ENCODE data around the gene OCEL1.
"Not testable (repeated sequence)": the region's sequence is repeated elsewhere in the genome, so short reads cannot be mapped to it uniquely, and the experiment has no call there.

Gene OCEL1, protein sequence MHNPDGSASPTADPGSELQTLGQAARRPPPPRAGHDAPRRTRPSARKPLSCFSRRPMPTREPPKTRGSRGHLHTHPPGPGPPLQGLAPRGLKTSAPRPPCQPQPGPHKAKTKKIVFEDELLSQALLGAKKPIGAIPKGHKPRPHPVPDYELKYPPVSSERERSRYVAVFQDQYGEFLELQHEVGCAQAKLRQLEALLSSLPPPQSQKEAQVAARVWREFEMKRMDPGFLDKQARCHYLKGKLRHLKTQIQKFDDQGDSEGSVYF

GRCh38 chr19:17226002-17226933 is at the start of gene OCEL1:
TSS of gene OCEL1 (plus strand) at chr19:17226226. CDS start at chr19:17226248, 22 bp downstream.
- DNase-seq (ENCODE audit: low spot score): peak; percentile 90

DNA sequence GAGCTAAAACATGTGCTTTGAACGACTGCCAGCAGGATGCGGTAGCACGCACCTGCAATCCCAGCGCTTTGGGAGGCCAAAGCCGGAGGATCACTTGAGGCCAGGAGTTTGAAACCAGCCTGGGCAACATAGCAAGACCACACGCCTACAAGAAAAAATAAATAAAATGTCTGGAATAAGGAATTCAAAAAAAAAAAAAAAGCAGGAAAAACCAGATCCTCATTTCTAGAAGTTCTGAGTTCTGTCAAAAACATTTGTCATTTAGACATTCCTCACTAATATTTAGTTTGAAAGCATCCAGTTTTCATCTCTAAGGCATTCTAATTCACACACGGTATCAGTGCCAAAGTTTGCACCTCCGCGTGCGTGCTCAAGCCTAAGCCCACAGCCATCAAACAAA is 47.7 kb upstream of the OCEL1 start:
- DNase-seq (ENCODE audit: low spot score): no peak

DNA sequence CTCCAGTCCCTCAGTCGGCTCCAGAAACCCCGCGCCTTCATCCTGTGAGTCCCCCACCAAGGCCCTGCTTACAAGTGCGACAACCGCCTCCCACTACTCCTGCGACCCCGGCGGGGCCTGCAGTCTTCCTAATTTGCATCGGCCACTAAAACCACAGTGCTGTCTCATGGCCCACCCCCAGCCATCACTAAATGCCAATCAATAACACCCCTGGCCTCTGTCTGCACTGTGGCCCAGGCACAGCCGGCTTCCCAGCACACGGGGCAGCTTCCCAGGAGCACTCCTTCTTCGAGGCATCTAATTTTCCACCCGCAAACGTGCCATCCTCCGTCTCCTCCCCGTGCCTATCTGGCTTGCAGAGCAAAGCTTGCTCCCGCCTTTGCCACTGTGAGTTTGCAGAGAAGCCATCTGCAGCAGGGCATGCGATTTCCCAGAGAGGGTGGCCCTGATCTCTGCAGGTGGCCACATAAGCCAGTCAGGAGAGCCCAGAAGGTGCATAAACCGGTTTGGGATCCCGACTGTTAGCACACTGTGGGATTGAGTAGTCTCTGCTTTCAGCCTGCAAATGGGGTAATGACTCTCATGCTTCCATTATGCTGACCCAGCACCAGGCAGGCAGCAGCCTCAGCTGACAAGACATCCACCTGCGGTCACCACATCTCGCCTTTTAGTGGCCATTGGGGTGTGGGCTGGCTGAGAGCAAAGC is 44.9 kb upstream of the OCEL1 start:
- DNase-seq (ENCODE audit: low spot score): no peak

GRCh38 chr19:17183271-17183761 is 42.7 kb upstream of the OCEL1 start:
- DNase-seq (ENCODE audit: low spot score): no peak

DNA sequence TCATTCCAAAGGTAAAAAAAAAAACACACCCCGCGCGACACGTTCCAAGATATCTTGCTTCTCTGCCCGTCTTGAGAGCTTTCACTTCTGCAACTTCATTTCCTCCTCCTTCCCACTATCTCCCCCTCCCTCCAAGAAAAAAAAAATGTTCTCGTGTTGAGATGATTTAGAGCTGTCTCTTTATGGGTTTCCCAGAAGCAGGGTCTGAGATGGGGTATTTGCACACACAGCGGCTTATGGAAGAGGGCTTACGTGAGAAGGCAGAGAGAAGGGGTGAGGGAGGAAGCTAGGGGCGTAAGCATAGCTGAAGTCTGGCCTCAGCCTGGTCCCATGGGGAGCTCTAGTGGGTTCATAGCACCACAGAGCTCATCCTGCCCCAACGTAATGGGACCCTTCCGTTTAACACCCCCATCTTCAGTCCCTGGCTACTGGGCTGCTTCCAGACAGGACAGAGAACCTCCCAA is 42.1 kb upstream of the OCEL1 start:
- DNase-seq (ENCODE audit: low spot score): no peak

GRCh38 chr19:17184371-17184841 is 41.6 kb upstream of the OCEL1 start:
- DNase-seq (ENCODE audit: low spot score): no peak

GRCh38 chr19:17185590-17185989 is 40.4 kb upstream of the OCEL1 start:
- no peak for DNase-seq (ENCODE audit: low spot score)

- not testable (repeated sequence) for DNase-seq (ENCODE audit: low spot score)
These were observed 34.3 kb upstream of the OCEL1 start for GRCh38 chr19:17191736-17192135.

- DNase-seq (ENCODE audit: low spot score): no peak
These were observed 33.3 kb upstream of the OCEL1 start for GRCh38 chr19:17192751-17193150.

DNA sequence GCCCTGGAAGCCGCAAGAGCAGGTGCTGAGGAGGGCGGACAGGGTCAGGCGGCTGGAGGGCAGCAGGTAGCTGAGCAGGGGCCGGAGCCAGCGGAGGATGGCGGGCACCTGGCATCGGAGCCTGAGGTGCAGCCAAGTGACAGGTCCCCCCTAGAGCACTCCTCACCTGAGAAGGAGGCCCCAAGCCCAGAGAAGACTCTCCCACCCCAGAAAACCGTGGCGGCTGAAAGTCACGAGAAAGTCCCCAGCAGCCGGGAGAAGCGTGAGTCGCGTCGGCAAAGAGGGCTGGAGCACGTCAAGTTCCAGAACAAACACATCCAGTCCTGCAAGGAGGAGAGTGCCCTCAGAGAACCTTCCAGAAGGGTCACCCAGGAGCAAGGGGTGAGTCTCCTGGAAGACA is 31.4 kb upstream of the OCEL1 start:
- no peak for DNase-seq (ENCODE audit: low spot score)

DNA sequence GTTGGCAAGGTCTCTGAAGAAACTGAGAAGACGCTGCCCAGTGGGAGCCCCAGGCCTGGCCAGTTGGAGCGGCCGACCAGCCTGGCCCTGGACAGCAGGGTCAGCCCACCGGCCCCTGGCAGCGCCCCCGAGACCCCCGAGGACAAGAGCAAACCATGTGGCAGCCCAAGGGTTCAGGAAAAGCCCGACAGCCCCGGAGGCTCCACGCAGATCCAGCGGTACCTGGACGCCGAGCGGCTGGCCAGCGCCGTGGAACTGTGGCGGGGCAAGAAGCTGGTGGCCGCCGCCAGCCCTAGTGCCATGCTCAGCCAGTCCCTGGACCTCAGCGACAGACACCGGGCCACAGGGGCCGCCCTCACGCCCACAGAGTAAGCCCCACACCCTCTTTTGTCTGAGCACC is 30.9 kb upstream of the OCEL1 start:
- no peak for DNase-seq (ENCODE audit: low spot score)

DNA sequence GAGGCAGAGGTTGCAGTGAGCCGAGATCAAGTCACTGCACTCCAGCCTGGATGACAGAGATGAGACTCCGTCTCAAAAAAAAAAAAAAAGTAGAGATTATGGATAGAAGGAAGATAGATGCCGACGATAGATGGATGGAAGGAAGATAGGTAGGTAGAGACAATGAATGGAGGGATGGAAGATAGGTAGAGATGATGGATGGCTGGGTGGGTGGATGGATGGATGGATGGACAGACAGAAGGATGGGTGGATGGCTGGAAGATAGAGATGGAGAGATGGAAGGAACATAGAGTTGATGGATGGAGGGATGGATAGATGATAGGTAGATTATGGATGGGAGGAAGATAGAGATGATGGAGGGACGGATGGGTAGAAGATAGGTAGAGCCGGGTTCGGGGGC is 29.4 kb upstream of the OCEL1 start:
- no peak for DNase-seq (ENCODE audit: low spot score)

DNA sequence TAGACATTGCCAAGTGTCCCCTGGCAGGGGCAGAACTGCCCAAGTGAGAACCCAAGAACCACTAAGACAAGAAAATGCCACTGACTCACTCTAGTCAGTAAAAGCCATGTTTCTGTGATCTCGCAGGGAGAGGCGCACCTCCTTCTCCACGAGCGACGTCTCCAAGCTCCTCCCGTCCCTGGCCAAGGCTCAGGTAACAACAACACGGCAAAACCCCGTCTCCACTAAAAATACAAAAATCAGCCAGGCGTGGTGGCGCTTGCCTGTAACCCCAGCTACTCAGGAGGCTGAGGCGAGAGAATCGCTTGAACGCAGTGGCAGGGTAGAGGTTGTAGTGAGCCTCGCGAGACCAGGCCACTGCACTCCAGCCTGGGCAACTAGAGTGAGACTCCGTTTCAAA is 28.4 kb upstream of the OCEL1 start:
- DNase-seq (ENCODE audit: low spot score): no peak

DNA sequence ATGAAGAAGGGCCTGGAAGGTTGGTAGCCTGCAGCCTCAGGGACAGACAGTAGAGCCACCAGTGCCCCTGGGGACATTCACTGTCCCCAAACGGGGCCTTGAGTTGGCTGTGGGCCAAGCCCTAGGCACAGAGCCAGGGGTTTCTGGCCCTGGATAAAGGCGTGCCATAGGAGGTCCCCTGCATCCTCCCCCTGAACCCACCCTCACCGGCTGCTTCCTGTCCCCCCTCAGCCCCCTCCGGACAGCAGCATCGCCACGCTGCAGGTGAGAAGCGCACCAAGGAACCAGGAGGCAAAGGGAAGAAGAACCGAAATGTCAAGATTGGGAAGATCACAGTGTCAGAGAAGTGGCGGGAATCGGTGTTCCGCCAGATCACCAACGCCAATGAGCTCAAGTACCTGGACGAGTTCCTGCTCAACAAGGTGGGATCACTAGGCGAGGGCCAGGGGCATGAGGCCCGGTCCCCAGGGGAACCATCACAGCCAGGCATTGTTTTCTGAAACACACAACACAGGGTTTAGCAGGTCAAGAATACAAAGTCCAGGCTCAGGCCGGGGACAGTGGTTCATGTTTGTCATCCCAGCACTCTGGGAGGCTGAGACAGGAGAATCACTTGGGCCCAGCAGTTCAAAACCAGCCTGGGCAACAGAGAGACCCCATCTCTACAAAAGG is 25.5 kb upstream of the OCEL1 start:
- DNase-seq (ENCODE audit: low spot score): peak; percentile 67

DNA sequence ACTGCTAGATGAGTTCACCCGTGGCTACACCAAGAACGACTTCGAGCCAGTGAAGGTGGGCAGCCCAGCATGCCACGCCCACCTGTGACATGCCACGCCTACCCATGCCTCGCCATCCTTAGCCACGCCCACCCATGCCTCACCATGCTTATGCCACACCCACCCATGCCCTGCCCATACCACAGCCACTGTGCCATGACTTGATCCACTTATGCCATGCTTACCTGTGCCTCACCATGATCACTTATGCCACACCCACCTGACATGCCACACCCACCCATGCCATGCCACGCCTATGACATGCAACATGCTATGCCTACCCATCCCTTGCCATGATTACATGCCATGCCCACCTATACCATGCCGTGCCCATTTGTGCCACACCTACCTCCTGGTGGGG is 23.8 kb upstream of the OCEL1 start:
- no peak for DNase-seq (ENCODE audit: low spot score)

DNA sequence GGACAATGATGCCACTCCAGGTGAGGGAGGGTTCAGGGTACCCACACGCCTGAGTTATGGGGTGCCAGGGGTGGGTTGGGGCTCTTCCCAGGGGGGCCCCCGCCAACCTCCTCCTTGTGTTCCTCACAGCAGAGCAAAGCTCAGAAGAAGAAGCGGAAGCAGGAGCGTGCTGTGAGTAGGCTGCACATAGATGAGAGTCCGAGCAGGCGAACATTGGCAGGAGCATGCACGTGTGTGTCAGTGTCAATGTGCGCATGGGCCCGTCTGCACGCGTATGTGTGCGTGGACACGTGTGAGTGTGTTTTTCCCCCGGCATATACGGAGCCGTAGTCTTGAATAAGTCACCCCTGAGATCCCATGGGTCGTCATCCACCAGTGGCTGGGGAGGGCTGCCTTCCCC is 23.3 kb upstream of the OCEL1 start:
- DNase-seq (ENCODE audit: low spot score): no peak

GRCh38 chr19:17205237-17206140 is 20.5 kb upstream of the OCEL1 start:
- peak; percentile 80 for DNase-seq (ENCODE audit: low spot score)

GRCh38 chr19:17206736-17207581 is 19.1 kb upstream of the OCEL1 start:
- DNase-seq (ENCODE audit: low spot score): no peak

- peak; percentile 56 for DNase-seq (ENCODE audit: low spot score)
These were observed 16.6 kb upstream of the OCEL1 start for GRCh38 chr19:17209126-17210036.
